DOHH2 (cell line): ENCODE results near the gene AKAP11.

Source experiments
- H3F3A ChIP-seq: fragments of 200-600 bp; sonication (generic), shearing (Covaris generic); 2 replicates; pipeline ENCODE4 v1.6.0; 2016; ENCODE audit warnings: antibody characterized with exemption, mild to moderate bottlenecking; ENCODE audit not compliant: control insufficient read depth, insufficient read depth
- H3K27ac ChIP-seq: fragments of 200-600 bp; sonication (generic); 2 replicates; pipeline ENCODE4 v1.5.1; 2014; ENCODE audit warnings: low read depth, mild to moderate bottlenecking, low read length, moderate library complexity
- H3K27me3 ChIP-seq: fragments of 200-600 bp; sonication (generic); 2 replicates; pipeline ENCODE4 v1.6.1; 2014; ENCODE audit warnings: mild to moderate bottlenecking, low read length, mixed read lengths; ENCODE audit not compliant: control insufficient read depth
- H3K36me3 ChIP-seq: fragments of 200-600 bp; sonication (generic); 2 replicates; pipeline ENCODE4 v1.6.1; 2014; ENCODE audit warnings: mild to moderate bottlenecking, low read length, moderate library complexity, mixed read lengths; ENCODE audit not compliant: control insufficient read depth
- H3K4me1 ChIP-seq: fragments of 200-600 bp; sonication (generic); 2 replicates; pipeline ENCODE4 v1.6.1; 2014; ENCODE audit warnings: mild to moderate bottlenecking, low read length, mixed read lengths; ENCODE audit not compliant: control insufficient read depth
- H3K4me2 ChIP-seq: fragments of 200-600 bp; sonication (generic); 2 replicates; pipeline ENCODE4 v1.6.0; 2014; ENCODE audit warnings: mild to moderate bottlenecking, low read length, moderate library complexity
- H3K4me3 ChIP-seq: fragments of 200-600 bp; sonication (generic); 2 replicates; pipeline ENCODE4 v1.5.1; 2014; ENCODE audit warnings: mild to moderate bottlenecking, low read length, mixed read lengths
- H3K79me2 ChIP-seq: fragments of 200-600 bp; sonication (generic); 2 replicates; pipeline ENCODE4 v1.6.1; 2014; ENCODE audit warnings: mild to moderate bottlenecking, low read length, mixed read lengths; ENCODE audit not compliant: control insufficient read depth
- H3K9me2 ChIP-seq: fragments of 200-600 bp; sonication (generic); replicated peaks from 2 replicates; pipeline ENCODE4 v1.6.1; 2014; ENCODE audit warnings: mild to moderate bottlenecking, low read length, mixed read lengths; ENCODE audit not compliant: control insufficient read depth
- H3K9me3 ChIP-seq: fragments of 200-600 bp; sonication (generic); 2 replicates; pipeline ENCODE4 v1.6.1; 2014; ENCODE audit warnings: antibody characterized with exemption, low read length, mixed read lengths; ENCODE audit not compliant: control insufficient read depth, insufficient read depth
- H4K20me1 ChIP-seq: fragments of 200-600 bp; sonication (generic); 2 replicates; pipeline ENCODE4 v1.6.0; 2014; ENCODE audit warnings: low read depth, mild to moderate bottlenecking, antibody characterized with exemption, low read length, moderate library complexity; ENCODE audit not compliant: control insufficient read depth, insufficient read depth
- EZH2phosphoT487 ChIP-seq: fragments of 200-600 bp; sonication (generic); IDR thresholded peaks from 2 replicates; pipeline ENCODE4 v1.6.1; 2017; ENCODE audit warnings: borderline replicate concordance, mild to moderate bottlenecking, antibody characterized with exemption, low read length, moderate library complexity, mixed read lengths
- TF ChIP-seq, protein P1 (sequence below): fragments of 200-600 bp; sonication (generic); IDR thresholded peaks from one replicate; pipeline ENCODE4 v1.5.1; 2014; ENCODE audit warnings: antibody characterized with exemption, mild to moderate bottlenecking, low read depth, low read length; ENCODE audit not compliant: poor library complexity, severe bottlenecking

AKAP11 gene

DNA sequence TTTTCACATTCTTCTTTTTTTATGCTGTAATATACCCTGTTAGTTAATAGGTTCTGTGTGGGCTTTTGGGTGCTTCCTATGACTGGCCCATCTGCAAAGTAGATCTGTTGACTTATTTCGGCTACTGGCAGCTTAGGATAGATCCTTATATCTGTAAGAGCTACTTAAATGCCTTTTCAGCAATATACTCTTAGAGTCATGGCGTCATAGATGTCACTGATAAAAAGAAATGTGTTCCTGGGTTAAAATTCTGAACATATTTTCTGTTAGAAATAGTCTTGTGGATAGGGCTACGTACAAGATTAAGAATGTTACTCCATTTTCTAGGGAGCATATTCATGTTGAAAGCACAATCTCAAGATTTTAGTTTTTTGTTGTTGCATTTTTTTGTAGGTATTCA is 4.7 kb downstream of the AKAP11 start:
- no peaks in the 10 kb centered on the region for H3K27me3 ChIP-seq
- no peaks in the 10 kb centered on the region for H3K9me2 ChIP-seq
- peaks cover 10% of the 10 kb centered on the region; the same call in 1 of the 2 replicates for H4K20me1 ChIP-seq
- H3K36me3 ChIP-seq, result peaks cover 41% of the 10 kb centered on the region
- H3K4me2 ChIP-seq, result no peak overlapping the region
- no peak overlapping the region for H3K27ac ChIP-seq
- H3K4me3 ChIP-seq, result no peak overlapping the region
- peaks cover 96% of the 10 kb centered on the region for H3K79me2 ChIP-seq
- TF ChIP-seq, protein P1, sequence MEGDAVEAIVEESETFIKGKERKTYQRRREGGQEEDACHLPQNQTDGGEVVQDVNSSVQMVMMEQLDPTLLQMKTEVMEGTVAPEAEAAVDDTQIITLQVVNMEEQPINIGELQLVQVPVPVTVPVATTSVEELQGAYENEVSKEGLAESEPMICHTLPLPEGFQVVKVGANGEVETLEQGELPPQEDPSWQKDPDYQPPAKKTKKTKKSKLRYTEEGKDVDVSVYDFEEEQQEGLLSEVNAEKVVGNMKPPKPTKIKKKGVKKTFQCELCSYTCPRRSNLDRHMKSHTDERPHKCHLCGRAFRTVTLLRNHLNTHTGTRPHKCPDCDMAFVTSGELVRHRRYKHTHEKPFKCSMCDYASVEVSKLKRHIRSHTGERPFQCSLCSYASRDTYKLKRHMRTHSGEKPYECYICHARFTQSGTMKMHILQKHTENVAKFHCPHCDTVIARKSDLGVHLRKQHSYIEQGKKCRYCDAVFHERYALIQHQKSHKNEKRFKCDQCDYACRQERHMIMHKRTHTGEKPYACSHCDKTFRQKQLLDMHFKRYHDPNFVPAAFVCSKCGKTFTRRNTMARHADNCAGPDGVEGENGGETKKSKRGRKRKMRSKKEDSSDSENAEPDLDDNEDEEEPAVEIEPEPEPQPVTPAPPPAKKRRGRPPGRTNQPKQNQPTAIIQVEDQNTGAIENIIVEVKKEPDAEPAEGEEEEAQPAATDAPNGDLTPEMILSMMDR, result no peak
- TF ChIP-seq EZH2phosphoT487, result no peak
- H3K4me1 ChIP-seq, result peaks cover 73% of the 10 kb centered on the region
- no peaks in the 10 kb centered on the region for H3K9me3 ChIP-seq
- no peaks in the 10 kb centered on the region for H3F3A ChIP-seq

DNA sequence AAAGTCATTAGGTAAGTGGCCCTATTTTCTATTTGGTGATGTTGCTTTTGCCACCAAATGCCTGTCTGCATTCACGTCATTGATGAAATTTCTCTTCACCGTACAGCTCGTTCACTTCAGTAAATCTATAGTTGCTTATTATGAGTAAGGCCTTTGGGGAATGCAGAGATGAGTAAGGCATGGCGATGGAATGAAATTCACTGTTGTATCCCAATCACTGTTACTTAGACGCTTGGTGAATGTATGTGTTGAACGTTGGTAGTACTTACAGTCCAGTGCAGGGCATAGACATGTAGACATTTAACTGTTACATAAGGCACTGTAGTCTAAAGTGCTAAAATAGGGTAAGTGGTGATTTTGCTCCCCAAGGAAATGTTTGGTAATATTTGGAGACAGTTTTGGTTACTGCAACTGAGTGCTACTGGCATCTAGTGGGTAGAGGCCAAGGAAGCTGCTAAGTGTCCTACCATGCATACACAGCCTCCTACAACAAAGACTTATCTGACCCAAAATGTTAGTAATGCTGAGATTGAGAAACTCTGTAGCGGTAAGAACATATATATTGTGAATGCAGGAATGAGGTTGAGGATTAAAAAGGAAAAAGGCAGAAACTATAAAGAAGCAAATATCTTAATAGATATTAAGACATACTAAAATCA is 5.8 kb downstream of the AKAP11 start:
- Histone ChIP-seq H3K4me3 (no peak overlapping the region), H3K9me3 (no peaks in the 10 kb centered on the region), H3K9me2 (no peaks in the 10 kb centered on the region), H3K36me3 (peaks cover 38% of the 10 kb centered on the region), H4K20me1 (peaks cover 10% of the 10 kb centered on the region; the same call in 1 of the 2 replicates), H3K4me2 (no peak overlapping the region), H3K27ac (no peak overlapping the region), H3K79me2 (peaks cover 99% of the 10 kb centered on the region), H3K27me3 (no peaks in the 10 kb centered on the region), H3K4me1 (peaks cover 78% of the 10 kb centered on the region), H3F3A (no peaks in the 10 kb centered on the region)
- no peak for TF ChIP-seq EZH2phosphoT487
- TF ChIP-seq, protein P1, result no peak

DNA sequence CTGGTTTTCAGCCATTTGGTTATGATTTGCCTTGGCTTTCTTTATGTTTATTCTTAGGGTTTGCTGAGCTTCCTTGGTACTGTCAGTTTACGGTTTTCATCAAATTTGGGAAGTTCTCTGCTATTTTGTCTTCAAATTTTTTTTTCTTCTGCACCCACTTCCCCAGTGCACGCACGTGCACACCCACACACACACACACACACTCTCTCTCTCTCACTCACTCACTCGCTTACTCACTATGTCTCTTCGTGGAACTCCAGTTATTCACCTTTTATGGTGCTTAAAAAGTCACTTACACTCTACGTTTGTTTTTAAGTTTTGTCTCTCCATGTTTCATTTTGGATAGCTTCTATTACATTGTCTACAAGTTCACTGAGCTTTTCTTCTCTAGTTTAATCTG is 7.1 kb downstream of the AKAP11 start:
- H3K4me2 ChIP-seq, result no peak overlapping the region
- H3F3A ChIP-seq, result no peaks in the 10 kb centered on the region
- peaks cover 73% of the 10 kb centered on the region for H3K4me1 ChIP-seq
- no peak overlapping the region for H3K4me3 ChIP-seq
- H3K9me3 ChIP-seq, result no peaks in the 10 kb centered on the region
- H3K79me2 ChIP-seq, result peaks cover 99% of the 10 kb centered on the region
- H4K20me1 ChIP-seq, result peaks cover 10% of the 10 kb centered on the region; the same call in 1 of the 2 replicates
- no peak for TF ChIP-seq EZH2phosphoT487
- TF ChIP-seq, protein P1, result no peak
- H3K9me2 ChIP-seq, result no peaks in the 10 kb centered on the region
- no peak overlapping the region for H3K27ac ChIP-seq
- no peaks in the 10 kb centered on the region for H3K27me3 ChIP-seq
- peaks cover 45% of the 10 kb centered on the region for H3K36me3 ChIP-seq
